Measurements from ENCODE around the gene WAPL. TPM values are rescaled to one million over a fixed set of nuclear protein-coding genes. Genes with fewer than 3 reads are reported as not detected.

The WAPL gene
- polyA plus RNA-seq, 1 of the 3 experiments (the other 2 are of a cell fraction) = 8.7 TPM

GRCh38 chr10:86411281-86411841, 110.2 kb downstream of the WAPL start:
- no peak overlapping the region for H3K4me3 ChIP-seq (ENCODE audit: low read depth in 2 of 2, low read length in 1 of 2)
- H3K27me3 ChIP-seq (ENCODE audit: insufficient read depth) = no peaks in the 10 kb centered on the region
- no peaks in the 10 kb centered on the region for H3K79me2 ChIP-seq (ENCODE audit: insufficient read depth)
- peak overlapping the region; percentile 52 to 54 for H3K27ac ChIP-seq (ENCODE audit: low read depth in 2 of 2, low read length in 1 of 2)
- ChIA-PET CTCF (interaction anchor here (0.6 to 2.4 kb wide), 3 partner anchors 11 to 1614 kb away, joined by 3 to 21 read pairs (median 5); no protein-coding TSS in a partner anchor), POLR2A (interaction anchor here (0.6 kb wide), 1 partner anchor 311 kb away, joined by 3 read pairs; no protein-coding TSS in a partner anchor)
- WGBS (ENCODE audit: low lambda C conversion rate) = 57% methylated on average over 7 of the region's 7 CpGs
- no peaks in the 10 kb centered on the region; the same call in 1 of the 2 replicates for H3K9me3 ChIP-seq
- no peaks in the 10 kb centered on the region for H3F3A ChIP-seq (replicated peaks; ENCODE audit: insufficient read depth)
- TF ChIP-seq ELF1 (IDR thresholded peaks at IDR 0.05) (no peak), FOXJ3 (CRISPR knock-in tag; IDR thresholded peaks at IDR 0.05) (no peak), PBX3 (IDR thresholded peaks at IDR 0.05) (no peak), RFX5 (IDR thresholded peaks at IDR 0.05; ENCODE audit: low read length) (no peak), SIN3A (IDR thresholded peaks at IDR 0.05; ENCODE audit: borderline replicate concordance, low read depth, low read length) (no peak), ZBTB33 (IDR thresholded peaks at IDR 0.05; ENCODE audit: borderline replicate concordance, low read depth) (no peak), EZH2phosphoT487 (IDR thresholded peaks at IDR 0.05; ENCODE audit: borderline replicate concordance, low read depth) (no peak), CHD2 (IDR thresholded peaks at IDR 0.05; ENCODE audit: low read length, partially characterized antibody) (no peak), TCF12 (IDR thresholded peaks at IDR 0.05) (no peak), RAD21 (IDR thresholded peaks at IDR 0.05; ENCODE audit: low read length) (no peak), FOSL2 (IDR thresholded peaks at IDR 0.05; ENCODE audit: borderline replicate concordance, low read depth) (no peak), JUND (IDR thresholded peaks at IDR 0.05) (no peak), SMC3 (IDR thresholded peaks at IDR 0.05; ENCODE audit: low read depth, low read length) (no peak), IRF3 (IDR thresholded peaks at IDR 0.05; ENCODE audit: low read depth, low read length) (no peak), GATA2 (CRISPR knock-in tag; IDR thresholded peaks at IDR 0.05) (no peak), FOXM1 (IDR thresholded peaks at IDR 0.05; ENCODE audit: low read depth) (no peak)
- no peaks in the 10 kb centered on the region for H4K20me1 ChIP-seq (ENCODE audit: insufficient read depth)
- peaks cover 0 to 13% of the 10 kb centered on the region in 2 experiments; a peak in 1 of 4 replicates for H3K4me1 ChIP-seq (ENCODE audit: control insufficient read depth in 1 of 2, insufficient read depth in 2 of 2, low read depth in 1 of 2, low read length in 1 of 2)
- no peak overlapping the region for H3K4me2 ChIP-seq
- DNase-seq = no peak
- H3K36me3 ChIP-seq (replicated peaks in 1 of 2; ENCODE audit: control insufficient read depth in 1 of 2, insufficient read depth in 2 of 2, low read length in 1 of 2) = no peaks in the 10 kb centered on the region
- H3K9ac ChIP-seq = no peak overlapping the region
- H3K9me2 ChIP-seq = no peaks in the 10 kb centered on the region
- H2AFZ ChIP-seq (ENCODE audit: low read depth) = peak overlapping the region; percentile 65; the same call in 1 of the 2 replicates
